ENCODE results near the gene FOXO3. TPM values are rescaled to one million over a fixed set of nuclear protein-coding genes. Genes with fewer than 3 reads are reported as not detected.
A peak's percentile ranks its signal among the peaks of the same experiment; 100 is the strongest.

The FOXO3 gene
- total and polyA plus RNA-seq, 7 donors: 20.6 to 160 (median 76.5) TPM

DNA sequence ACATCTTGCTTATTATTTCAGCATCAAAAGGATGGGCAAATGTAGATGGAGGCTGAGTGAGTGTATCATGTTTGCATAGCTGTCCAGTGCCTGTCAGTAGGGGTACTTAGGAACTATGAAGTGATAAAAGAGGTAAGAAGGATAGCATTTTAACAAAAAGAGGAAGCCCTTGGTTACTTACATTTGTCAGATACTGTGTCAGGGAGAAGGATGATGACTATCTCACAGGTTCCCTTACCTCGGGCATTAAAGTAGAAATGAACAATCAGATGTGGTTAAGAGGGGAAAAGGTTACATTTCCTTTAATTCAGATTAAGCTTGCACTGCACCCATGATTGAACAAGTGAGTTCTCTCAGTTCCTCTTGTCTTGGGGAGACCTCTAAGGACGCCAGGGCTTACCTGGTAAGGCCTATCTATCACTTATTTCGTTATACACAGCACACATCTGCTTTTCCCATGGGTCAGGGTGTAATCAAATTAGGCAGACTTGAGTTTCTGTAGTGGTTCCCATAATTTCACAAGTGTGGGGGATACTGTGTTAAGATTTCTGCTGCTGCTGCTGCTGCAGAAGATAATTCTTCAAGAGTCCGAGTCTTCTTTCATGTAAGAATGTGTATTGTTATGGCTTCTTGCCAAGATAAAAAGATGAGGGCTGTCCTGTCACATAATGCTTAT, 4.5 kb downstream of the FOXO3 start:
- DNase-seq (no peak), ATAC-seq (no peak)
- no peaks in the 10 kb centered on the region for H3K9me3 ChIP-seq
- 12 to 34% (median 18%) methylated on average over 4 of the region's 4 CpGs for WGBS, 3 donors
- H3K27ac ChIP-seq: peak overlapping the region; percentile 95
- H3K27me3 ChIP-seq (ENCODE audit: insufficient read depth in 3 of 3, low read length in 2 of 3): no peaks in the 10 kb centered on the region
- H3K4me1 ChIP-seq: peaks cover 59% of the 10 kb centered on the region
- intact Hi-C loops (cut with DNase I): no loop called here
- peaks cover 10 to 27% of the 10 kb centered on the region in 2 donors for H3K36me3 ChIP-seq (ENCODE audit: insufficient read depth in 1 of 2, low read depth in 1 of 2)
- TF ChIP-seq CTCF (IDR thresholded peaks at IDR 0.05): no peak
- H3K4me3 ChIP-seq: peak overlapping the region; percentile 76

DNA sequence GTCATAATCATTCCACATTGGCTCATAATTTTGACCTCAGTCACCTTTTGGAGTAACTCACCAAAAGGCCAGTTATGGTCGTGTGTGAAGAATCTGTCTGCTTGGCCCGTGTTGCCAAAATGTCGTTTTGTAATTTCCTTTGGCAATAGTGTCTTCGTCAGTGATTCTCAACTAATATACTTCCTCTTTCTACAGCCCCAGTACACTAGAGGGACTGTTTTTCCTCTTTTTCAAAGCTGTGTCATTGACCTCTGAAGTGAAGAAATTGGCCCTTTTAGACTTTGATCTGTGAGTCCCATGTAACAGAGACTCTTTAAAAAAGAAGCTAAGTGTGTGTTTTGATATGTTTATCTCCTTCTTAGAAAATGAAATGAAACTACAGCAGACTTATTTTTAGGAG, 5.2 kb downstream of the FOXO3 start:
- peak; percentile 5 for TF ChIP-seq CTCF (IDR thresholded peaks at IDR 0.05)
- 1 to 3% (median 1%) methylated on average over 4 of the region's 4 CpGs for WGBS, 3 donors

DNA sequence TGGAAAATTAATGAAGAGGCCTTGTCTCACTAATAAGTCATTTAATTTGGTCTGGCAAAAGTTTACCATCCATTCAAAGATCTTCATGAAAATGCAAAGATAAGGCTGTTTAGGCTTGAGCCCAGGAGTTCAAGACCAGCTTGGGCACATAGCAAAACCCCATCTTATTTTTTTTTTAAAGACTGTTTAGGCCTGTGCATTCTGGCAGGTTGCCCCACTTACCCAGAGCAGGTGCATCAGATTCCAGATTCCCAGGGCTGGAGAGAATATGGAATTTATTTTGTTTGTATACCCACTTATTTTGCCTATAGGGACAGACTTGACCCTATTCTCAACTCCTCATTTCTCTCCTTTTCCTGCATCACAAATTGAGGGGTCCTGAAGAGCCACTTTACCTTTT, 5.7 kb downstream of the FOXO3 start:
- DNase-seq (no peak), ATAC-seq (no peak)
- no peak for TF ChIP-seq CTCF (IDR thresholded peaks at IDR 0.05)
- Histone ChIP-seq H3K4me1 (peaks cover 64% of the 10 kb centered on the region), H3K4me3 (peak overlapping the region; percentile 76), H3K27ac (peak overlapping the region; percentile 95), H3K27me3 (ENCODE audit: insufficient read depth in 3 of 3, low read length in 2 of 3) (no peaks in the 10 kb centered on the region), H3K36me3 (ENCODE audit: insufficient read depth in 1 of 2, low read depth in 1 of 2) (peaks cover 11 to 39% of the 10 kb centered on the region in 2 donors), H3K9me3 (no peaks in the 10 kb centered on the region)
- intact Hi-C loops (cut with DNase I): no loop called here

More for the DNA sequence above, 5.2 kb downstream of the FOXO3 start:
- H3K4me3 ChIP-seq: peak overlapping the region; percentile 76
- DNase-seq (peak in 1 of 2 donors; percentile 37), ATAC-seq (peak in 3 of 4 donors; percentile 19 to 41 (median 19))
- no peaks in the 10 kb centered on the region for H3K9me3 ChIP-seq
- H3K27ac ChIP-seq: peak overlapping the region; percentile 95
- intact Hi-C loops (cut with DNase I): no loop called here
- no peaks in the 10 kb centered on the region for H3K27me3 ChIP-seq (ENCODE audit: insufficient read depth in 3 of 3, low read length in 2 of 3)
- peaks cover 10 to 34% of the 10 kb centered on the region in 2 donors for H3K36me3 ChIP-seq (ENCODE audit: insufficient read depth in 1 of 2, low read depth in 1 of 2)
- H3K4me1 ChIP-seq: peaks cover 64% of the 10 kb centered on the region

GRCh38 chr6:108568101-108568500, 7.4 kb downstream of the FOXO3 start:
- peaks cover 67% of the 10 kb centered on the region for H3K4me1 ChIP-seq
- 84 to 90% (median 85%) methylated on average over 5 of the region's 5 CpGs for WGBS, 3 donors
- no peaks in the 10 kb centered on the region for H3K9me3 ChIP-seq
- peak overlapping the region; percentile 95 for H3K27ac ChIP-seq
- ATAC-seq (no peak), DNase-seq (no peak)
- no peaks in the 10 kb centered on the region for H3K27me3 ChIP-seq (ENCODE audit: insufficient read depth in 3 of 3, low read length in 2 of 3)
- peaks cover 13 to 49% of the 10 kb centered on the region in 2 donors for H3K36me3 ChIP-seq (ENCODE audit: insufficient read depth in 1 of 2, low read depth in 1 of 2)
- no peak overlapping the region for H3K4me3 ChIP-seq
- TF ChIP-seq CTCF (IDR thresholded peaks at IDR 0.05): no peak
- intact Hi-C loops (cut with DNase I): no loop called here

Data from psoas muscle (tissue), 8 donors.